H9 (cell line): ENCODE results near the gene TCIRG1. TPM values are rescaled to one million over a fixed set of nuclear protein-coding genes. Genes with fewer than 3 reads are reported as not detected.
"Not testable (repeated sequence)": the region's sequence is repeated elsewhere in the genome, so short reads cannot be mapped to it uniquely, and the experiment has no call there.

Experiments
- DNase-seq: peaks from one replicate; pipeline ENCODE4 v3.0.0-alpha.2; 2017
- H2AFZ ChIP-seq: one replicate; pipeline ENCODE4 v1.6.1; 2013; ENCODE audit warnings: mild to moderate bottlenecking, low read length, control low read depth, moderate library complexity
- H2AK5ac ChIP-seq: 2 replicates; pipeline ENCODE4 v1.6.1; 2013; ENCODE audit warnings: low read length, control low read depth, mixed read lengths; ENCODE audit not compliant: insufficient read length
- H2BK120ac ChIP-seq: one replicate; pipeline ENCODE4 v1.6.1; 2013; ENCODE audit warnings: low read depth, mild to moderate bottlenecking, low read length, control low read depth, inconsistent platforms; ENCODE audit not compliant: poor library complexity, severe bottlenecking
- H2BK12ac ChIP-seq: 2 replicates; pipeline ENCODE4 v1.6.1; 2013; ENCODE audit warnings: low read length, control low read depth, mixed read lengths, low read depth; ENCODE audit not compliant: insufficient read length
- H2BK15ac ChIP-seq: 2 replicates; pipeline ENCODE4 v1.6.1; 2013; ENCODE audit warnings: low read depth, low read length, control low read depth
- H2BK20ac ChIP-seq: one replicate; pipeline ENCODE4 v1.6.1; 2013; ENCODE audit warnings: low read depth, mild to moderate bottlenecking, low read length, control low read depth, inconsistent platforms; ENCODE audit not compliant: poor library complexity, severe bottlenecking
- H2BK5ac ChIP-seq: 2 replicates; pipeline ENCODE4 v1.6.1; 2013; ENCODE audit warnings: low read length, control low read depth, mixed read lengths; ENCODE audit not compliant: insufficient read length
- H3K14ac ChIP-seq: 2 replicates; pipeline ENCODE4 v1.6.1; 2013; ENCODE audit warnings: low read length, control low read depth; ENCODE audit not compliant: insufficient read depth
- H3K18ac ChIP-seq: 2 replicates; pipeline ENCODE4 v1.6.1; 2013; ENCODE audit warnings: low read depth, mild to moderate bottlenecking, mixed read lengths, low read length, control low read depth; ENCODE audit not compliant: insufficient read length
- H3K23ac ChIP-seq: 2 replicates; pipeline ENCODE4 v1.6.1; 2013; ENCODE audit warnings: low read length, control low read depth, mixed read lengths, low read depth; ENCODE audit not compliant: insufficient read length
- H3K23me2 ChIP-seq: 2 replicates; pipeline ENCODE4 v1.6.1; 2013; ENCODE audit warnings: low read depth, mild to moderate bottlenecking, mixed read lengths, low read length, control low read depth; ENCODE audit not compliant: insufficient read length, poor library complexity, severe bottlenecking
- H3K27ac ChIP-seq: 2 replicates; pipeline ENCODE4 v1.5.1; 2013; ENCODE audit warnings: low read length, control low read depth, mixed read lengths, low read depth; ENCODE audit not compliant: insufficient read length
- H3K27me3 ChIP-seq: 2 replicates; pipeline ENCODE4 v1.6.1; 2013; ENCODE audit warnings: low read length, control low read depth, inconsistent platforms; ENCODE audit not compliant: insufficient read depth
- H3K4ac ChIP-seq: 2 replicates; pipeline ENCODE4 v1.6.1; 2013; ENCODE audit warnings: low read depth, mild to moderate bottlenecking, control low read depth, inconsistent platforms, low read length, moderate library complexity
- H3K4me1 ChIP-seq: 2 replicates; pipeline ENCODE4 v1.6.1; 2013; ENCODE audit warnings: low read length, control low read depth, inconsistent platforms; ENCODE audit not compliant: insufficient read depth
- H3K4me2 ChIP-seq: 2 replicates; pipeline ENCODE4 v1.6.1; 2013; ENCODE audit warnings: low read length, control low read depth, mixed read lengths; ENCODE audit not compliant: insufficient read length, insufficient read depth
- H3K56ac ChIP-seq: 2 replicates; pipeline ENCODE4 v1.6.1; 2013; ENCODE audit warnings: low read depth, mild to moderate bottlenecking, mixed read lengths, low read length, control low read depth; ENCODE audit not compliant: insufficient read length
- H3K79me1 ChIP-seq: 2 replicates; pipeline ENCODE4 v1.6.1; 2013; ENCODE audit warnings: low read depth, mild to moderate bottlenecking, moderate library complexity, low read length, control low read depth, inconsistent platforms; ENCODE audit not compliant: insufficient read depth, poor library complexity, severe bottlenecking
- H3K79me2 ChIP-seq: 2 replicates; pipeline ENCODE4 v1.6.1; 2013; ENCODE audit warnings: low read length, control low read depth, inconsistent platforms; ENCODE audit not compliant: insufficient read depth
- H3K9ac ChIP-seq: 2 replicates; pipeline ENCODE4 v1.6.1; 2013; ENCODE audit warnings: low read length, control low read depth, mixed read lengths; ENCODE audit not compliant: insufficient read length; ENCODE audit errors: extremely low read depth
- H3K9me3 ChIP-seq: one replicate; pipeline ENCODE4 v1.6.1; 2013; ENCODE audit warnings: low read depth, low read length, inconsistent platforms; ENCODE audit not compliant: control insufficient read depth
- H3T11ph ChIP-seq: one replicate; pipeline ENCODE4 v1.6.1; 2013; ENCODE audit warnings: mild to moderate bottlenecking, low read length, control low read depth, inconsistent platforms
- H4K20me1 ChIP-seq: one replicate; pipeline ENCODE4 v1.6.1; 2013; ENCODE audit not compliant: control insufficient read depth, insufficient read length, insufficient read depth
- H4K5ac ChIP-seq: 2 replicates; pipeline ENCODE4 v1.6.1; 2013; ENCODE audit warnings: low read depth, mild to moderate bottlenecking, mixed read lengths, low read length, control low read depth; ENCODE audit not compliant: insufficient read length
- H4K8ac ChIP-seq: replicated peaks from 2 replicates; pipeline ENCODE4 v1.6.1; 2013; ENCODE audit warnings: low read length, control low read depth, mixed read lengths, low read depth; ENCODE audit not compliant: insufficient read length
- H4K91ac ChIP-seq: 2 replicates; pipeline ENCODE4 v1.6.1; 2013; ENCODE audit warnings: low read depth, mild to moderate bottlenecking, moderate library complexity, mixed read lengths, low read length, control low read depth; ENCODE audit not compliant: insufficient read length
- H3K27ac Mint-ChIP-seq, 3 experiments: 2 replicates in 2 of 3; 3 replicates in 1 of 3; pipeline ENCODE4 v1.8.0; 2020 to 2021; ENCODE audit warnings: mixed read lengths in 3 of 3, mild to moderate bottlenecking in 1 of 3, moderate library complexity in 1 of 3
- H3K27me3 Mint-ChIP-seq: 2 replicates; pipeline ENCODE4 v1.8.0; 2021; ENCODE audit warnings: low read depth, mild to moderate bottlenecking, moderate library complexity, mixed read lengths
- H3K36me3 Mint-ChIP-seq, 3 experiments: 2 replicates in 2 of 3; 3 replicates in 1 of 3; pipeline ENCODE4 v1.8.0; 2020 to 2021; ENCODE audit warnings: low read depth in 3 of 3, mixed read lengths in 3 of 3; ENCODE audit not compliant: insufficient read depth in 1 of 3
- H3K4me1 Mint-ChIP-seq, 2 experiments: 2 replicates each; pipeline ENCODE4 v1.8.0; 2020; ENCODE audit warnings: mixed read lengths in 2 of 2
- H3K4me3 Mint-ChIP-seq, 2 experiments: 2 replicates in 1 of 2; 3 replicates in 1 of 2; pipeline ENCODE4 v1.8.0; 2020 to 2021; ENCODE audit warnings: mild to moderate bottlenecking in 2 of 2, mixed read lengths in 2 of 2, moderate library complexity in 1 of 2
- H3K9me3 Mint-ChIP-seq, 2 experiments: 2 replicates in 1 of 2; 3 replicates in 1 of 2; pipeline ENCODE4 v1.8.0; 2020; ENCODE audit warnings: mild to moderate bottlenecking in 2 of 2, mixed read lengths in 2 of 2, moderate library complexity in 1 of 2
- WGBS: extraction: QIAGEN DNeasy Blood & Tissue Kit; methylation state at CpG from one replicate; pipeline ENCODE4 v1.1.7; 2013; ENCODE audit warnings: missing lambda C conversion rate, low lambda C conversion rate, mixed read lengths; ENCODE audit not compliant: insufficient read length; ENCODE audit errors: extremely low coverage; 5-methylcytosine and 5-hydroxymethylcytosine counted together
- total RNA-seq: library from RNA; stranded (reverse); gene quantifications from 2 replicates; pipeline ENCODE4 v1.2.1, GENCODE V29; 2021

TCIRG1 gene
- total RNA-seq, 1 experiment from 2014 or later: 24.4 TPM

DNA sequence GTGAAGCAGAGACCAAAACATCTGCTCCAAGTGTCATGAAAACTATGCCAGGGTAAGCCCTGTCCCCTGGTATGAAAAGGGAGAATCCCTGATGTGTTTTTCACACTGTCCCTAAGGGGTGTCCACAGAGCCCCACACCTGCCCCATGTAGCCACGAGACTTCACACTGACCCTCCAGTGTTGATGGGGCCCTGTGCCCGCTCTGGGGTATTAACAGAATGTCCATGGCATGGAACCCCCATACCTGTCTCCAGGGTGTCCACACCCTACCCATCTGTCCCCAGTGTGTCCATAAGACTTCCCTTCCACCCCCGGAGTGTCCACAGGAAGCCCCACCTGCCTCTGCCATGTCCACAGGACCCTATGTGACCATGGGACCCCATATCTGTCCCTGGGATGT lies 43.7 kb upstream of the TCIRG1 start:
- H2BK15ac ChIP-seq, H3K4me2 ChIP-seq, H2AK5ac ChIP-seq, H3K79me2 ChIP-seq, H3K27ac ChIP-seq, H3K23ac ChIP-seq, H3K4ac ChIP-seq, H3T11ph ChIP-seq, DNase-seq, H2AFZ ChIP-seq, H3K4me3 Mint-ChIP-seq, H3K27ac Mint-ChIP-seq, H3K23me2 ChIP-seq, H4K20me1 ChIP-seq, H4K91ac ChIP-seq, H4K8ac ChIP-seq, H3K79me1 ChIP-seq, H2BK5ac ChIP-seq, H3K36me3 Mint-ChIP-seq, H3K4me1 ChIP-seq, H3K9me3 ChIP-seq, H3K9ac ChIP-seq, H2BK20ac ChIP-seq, H2BK120ac ChIP-seq, H2BK12ac ChIP-seq, H3K9me3 Mint-ChIP-seq, H3K27me3 Mint-ChIP-seq, H4K5ac ChIP-seq, H3K14ac ChIP-seq, H3K56ac ChIP-seq, H3K18ac ChIP-seq, H3K27me3 ChIP-seq: not testable (repeated sequence)
- H3K4me1 Mint-ChIP-seq: peaks cover 17% of the 10 kb centered on the region in 2 experiments
- no CpG with 5 or more reads among the region's 3 CpGs for WGBS
